SK-N-SH (cell line): ENCODE data around the gene LRRC34. TPM values are rescaled to one million over a fixed set of nuclear protein-coding genes. Genes with fewer than 3 reads are reported as not detected.

Experiments
- CTCF ChIA-PET: fragments of 300-600, 350-600 bp; formaldehyde crosslinking; extraction: SDS; loops from one replicate; lab custom pipeline; 2021; lab: Yijun Ruan, JAX
- POLR2A ChIA-PET: fragments of 350-600 bp; sonication (Branson Sonifier 250); formaldehyde crosslinking; extraction: SDS; loops from one replicate; lab custom pipeline; 2020; ENCODE audit warnings: antibody characterized with exemption, inconsistent platforms; lab: Yijun Ruan, JAX
- DNase-seq: peaks from one replicate; pipeline ENCODE4 v3.0.0; 2012
- H2AFZ ChIP-seq: fragments of 200-600 bp; sonication (generic); 2 replicates; pipeline ENCODE4 v1.8.1; 2016; ENCODE audit warnings: antibody characterized with exemption, mild to moderate bottlenecking, low read depth
- H3F3A ChIP-seq: fragments of 200-600 bp; sonication (generic); replicated peaks from 2 replicates; pipeline ENCODE3; 2016; ENCODE audit warnings: antibody characterized with exemption, mild to moderate bottlenecking; ENCODE audit not compliant: insufficient read depth
- H3K27ac ChIP-seq, 2 experiments: fragments of 200-500 bp in 1 of 2; fragments of 200-600 bp in 1 of 2; sonication (Bioruptor generic) in 1 of 2; sonication (generic), shearing (Covaris generic) in 1 of 2; 2 replicates each; pipeline versions ENCODE4 v1.5.1 to v1.6.1; 2014 to 2016; ENCODE audit warnings: low read depth in 2 of 2, inconsistent platforms in 1 of 2, low read length in 1 of 2, mild to moderate bottlenecking in 1 of 2, mixed read lengths in 1 of 2
- H3K27me3 ChIP-seq: fragments of 200-600 bp; sonication (generic), shearing (Covaris generic); 2 replicates; pipeline ENCODE4 v1.6.1; 2016; ENCODE audit warnings: mixed run types; ENCODE audit not compliant: insufficient read depth
- H3K36me3 ChIP-seq, 2 experiments: fragments of 200-500 bp in 1 of 2; fragments of 200-600 bp in 1 of 2; sonication (Bioruptor generic) in 1 of 2; sonication (generic) in 1 of 2; replicated peaks in 1 of 2; 2 replicates each; pipeline versions ENCODE3 to v1.5.1; 2014 to 2016; ENCODE audit warnings: low read length in 1 of 2, mild to moderate bottlenecking in 1 of 2; ENCODE audit not compliant: insufficient read depth in 2 of 2, control insufficient read depth in 1 of 2
- H3K4me1 ChIP-seq, 2 experiments: fragments of 200-500 bp in 1 of 2; fragments of 200-600 bp in 1 of 2; sonication (Bioruptor generic) in 1 of 2; sonication (generic), shearing (Covaris generic) in 1 of 2; 2 replicates each; pipeline versions ENCODE4 v1.5.1 to v1.6.1; 2014 to 2016; ENCODE audit warnings: low read depth in 1 of 2, low read length in 1 of 2, mixed run types in 1 of 2; ENCODE audit not compliant: insufficient read depth in 2 of 2, control insufficient read depth in 1 of 2
- H3K4me2 ChIP-seq: fragments of 200-600 bp; sonication (generic), shearing (Covaris generic); 2 replicates; pipeline ENCODE4 v1.6.1; 2017; ENCODE audit warnings: mixed run types
- H3K4me3 ChIP-seq, 2 experiments: fragments of 200-500 bp in 1 of 2; fragments of 200-600 bp in 1 of 2; sonication (Bioruptor generic) in 1 of 2; sonication (generic), shearing (Covaris generic) in 1 of 2; 2 replicates each; pipeline versions ENCODE4 v1.5.1 to v1.8.1; 2014 to 2016; ENCODE audit warnings: low read depth in 2 of 2, inconsistent platforms in 1 of 2, low read length in 1 of 2, mild to moderate bottlenecking in 1 of 2, mixed read lengths in 1 of 2, moderate library complexity in 1 of 2
- H3K79me2 ChIP-seq: fragments of 200-600 bp; sonication (generic); 2 replicates; pipeline ENCODE4 v1.8.1; 2017; ENCODE audit warnings: mild to moderate bottlenecking; ENCODE audit not compliant: insufficient read depth
- H3K9ac ChIP-seq: fragments of 200-600 bp; sonication (generic); 2 replicates; pipeline ENCODE4 v1.6.1; 2017; ENCODE audit warnings: mixed run types
- H3K9me2 ChIP-seq: fragments of 200-600 bp; sonication (generic); 2 replicates; pipeline ENCODE4 v1.6.1; 2017; ENCODE audit warnings: mixed run types
- H3K9me3 ChIP-seq: fragments of 200-600 bp; sonication (generic); 2 replicates; pipeline ENCODE4 v1.6.1; 2017; ENCODE audit warnings: mixed run types, mild to moderate bottlenecking, moderate library complexity
- H4K20me1 ChIP-seq: fragments of 200-600 bp; sonication (generic); 2 replicates; pipeline ENCODE4 v1.6.1; 2017; ENCODE audit warnings: mild to moderate bottlenecking, mixed run types; ENCODE audit not compliant: insufficient read depth
- ELF1 ChIP-seq: IDR thresholded peaks from 2 replicates; pipeline ENCODE4 v1.4.0; 2012
- FOXJ3 ChIP-seq: sonication (generic); formaldehyde crosslinking; IDR thresholded peaks from 2 replicates; pipeline ENCODE4 v1.5.1; 2020; ENCODE audit warnings: mild to moderate bottlenecking, missing genetic modification reagents
- NRF1 ChIP-seq: IDR thresholded peaks from 2 replicates; pipeline ENCODE4 v1.6.1; 2012; ENCODE audit warnings: low read depth, mild to moderate bottlenecking, low read length
- RXRA ChIP-seq: IDR thresholded peaks from 2 replicates; pipeline ENCODE4 v1.4.0; 2012; ENCODE audit warnings: low read depth, mild to moderate bottlenecking, borderline replicate concordance
- TEAD4 ChIP-seq: IDR thresholded peaks from 2 replicates; pipeline ENCODE4 v1.4.0; 2012; ENCODE audit warnings: mild to moderate bottlenecking, borderline replicate concordance; ENCODE audit not compliant: insufficient read depth
- WGBS: methylation state at CpG from one replicate; pipeline ENCODE4 v1.1.6; 2017; ENCODE audit warnings: low lambda C conversion rate; 5-methylcytosine and 5-hydroxymethylcytosine counted together
- polyA plus RNA-seq, 3 experiments: library from polyadenylated mRNA; depleted of rRNA; stranded (reverse); fragments of >200 nt; gene quantifications; 2 replicates each; pipeline ENCODE4 v1.2.3, GENCODE V29; 2012
- TF ChIP-seq, protein P1 (sequence below): fragments of 150-350 bp; IDR thresholded peaks from 2 replicates; pipeline ENCODE4 v1.6.1; 2017; ENCODE audit warnings: antibody characterized with exemption, low read length, low read depth, borderline replicate concordance
- TF ChIP-seq, protein P2 (sequence below): IDR thresholded peaks from 2 replicates; pipeline ENCODE4 v1.4.0; 2012; ENCODE audit warnings: low read depth
- TF ChIP-seq, protein P3 (sequence below): IDR thresholded peaks from 2 replicates; pipeline ENCODE4 v1.4.0; 2012; ENCODE audit warnings: low read depth, borderline replicate concordance
- TF ChIP-seq, protein P4 (sequence below): IDR thresholded peaks from 2 replicates; pipeline ENCODE4 v1.6.1; 2012; ENCODE audit warnings: mild to moderate bottlenecking, low read depth, low read length, moderate library complexity
- TF ChIP-seq, protein P5 (sequence below): IDR thresholded peaks from 2 replicates; pipeline ENCODE4; 2012

LRRC34 gene
- polyA plus RNA-seq, 1 of the 3 experiments (the other 2 are of a cell fraction), result 1.6 TPM

GRCh38 chr3:169760479-169760878, 52.2 kb downstream of the LRRC34 start (continued):
- TF ChIP-seq, protein P1, sequence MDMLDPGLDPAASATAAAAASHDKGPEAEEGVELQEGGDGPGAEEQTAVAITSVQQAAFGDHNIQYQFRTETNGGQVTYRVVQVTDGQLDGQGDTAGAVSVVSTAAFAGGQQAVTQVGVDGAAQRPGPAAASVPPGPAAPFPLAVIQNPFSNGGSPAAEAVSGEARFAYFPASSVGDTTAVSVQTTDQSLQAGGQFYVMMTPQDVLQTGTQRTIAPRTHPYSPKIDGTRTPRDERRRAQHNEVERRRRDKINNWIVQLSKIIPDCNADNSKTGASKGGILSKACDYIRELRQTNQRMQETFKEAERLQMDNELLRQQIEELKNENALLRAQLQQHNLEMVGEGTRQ, result no peak
- TF ChIP-seq, protein P2, sequence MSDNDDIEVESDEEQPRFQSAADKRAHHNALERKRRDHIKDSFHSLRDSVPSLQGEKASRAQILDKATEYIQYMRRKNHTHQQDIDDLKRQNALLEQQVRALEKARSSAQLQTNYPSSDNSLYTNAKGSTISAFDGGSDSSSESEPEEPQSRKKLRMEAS, result no peak
- no peak for TF ChIP-seq TEAD4
- TF ChIP-seq, all 33 proteins: peak for 0

GRCh38 chr3:169759256-169759655, 53.4 kb downstream of the LRRC34 start:
- Histone ChIP-seq H3K9me2 (no peaks in the 10 kb centered on the region), H3K36me3 (no peaks in the 10 kb centered on the region), H3K27ac (no peak overlapping the region), H4K20me1 (no peaks in the 10 kb centered on the region), H3K79me2 (no peaks in the 10 kb centered on the region), H3K9ac (no peak overlapping the region), H3K9me3 (no peaks in the 10 kb centered on the region), H3K4me3 (no peak overlapping the region), H3K4me2 (no peak overlapping the region), H3F3A (peaks cover 7% of the 10 kb centered on the region), H2AFZ (no peak overlapping the region), H3K4me1 (peaks cover 0 to 2% of the 10 kb centered on the region in 2 experiments; a peak in 1 of 4 replicates), H3K27me3 (no peaks in the 10 kb centered on the region)
- ChIA-PET POLR2A (no interaction called here), CTCF (no interaction called here)
- 65% methylated on average over 2 of the region's 2 CpGs for WGBS
- no peak for TF ChIP-seq FOXJ3 (CRISPR knock-in tag)
- no peak for TF ChIP-seq NRF1
- TF ChIP-seq, protein P3, sequence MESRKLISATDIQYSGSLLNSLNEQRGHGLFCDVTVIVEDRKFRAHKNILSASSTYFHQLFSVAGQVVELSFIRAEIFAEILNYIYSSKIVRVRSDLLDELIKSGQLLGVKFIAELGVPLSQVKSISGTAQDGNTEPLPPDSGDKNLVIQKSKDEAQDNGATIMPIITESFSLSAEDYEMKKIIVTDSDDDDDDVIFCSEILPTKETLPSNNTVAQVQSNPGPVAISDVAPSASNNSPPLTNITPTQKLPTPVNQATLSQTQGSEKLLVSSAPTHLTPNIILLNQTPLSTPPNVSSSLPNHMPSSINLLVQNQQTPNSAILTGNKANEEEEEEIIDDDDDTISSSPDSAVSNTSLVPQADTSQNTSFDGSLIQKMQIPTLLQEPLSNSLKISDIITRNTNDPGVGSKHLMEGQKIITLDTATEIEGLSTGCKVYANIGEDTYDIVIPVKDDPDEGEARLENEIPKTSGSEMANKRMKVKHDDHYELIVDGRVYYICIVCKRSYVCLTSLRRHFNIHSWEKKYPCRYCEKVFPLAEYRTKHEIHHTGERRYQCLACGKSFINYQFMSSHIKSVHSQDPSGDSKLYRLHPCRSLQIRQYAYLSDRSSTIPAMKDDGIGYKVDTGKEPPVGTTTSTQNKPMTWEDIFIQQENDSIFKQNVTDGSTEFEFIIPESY, result no peak
- TF ChIP-seq, protein P4, sequence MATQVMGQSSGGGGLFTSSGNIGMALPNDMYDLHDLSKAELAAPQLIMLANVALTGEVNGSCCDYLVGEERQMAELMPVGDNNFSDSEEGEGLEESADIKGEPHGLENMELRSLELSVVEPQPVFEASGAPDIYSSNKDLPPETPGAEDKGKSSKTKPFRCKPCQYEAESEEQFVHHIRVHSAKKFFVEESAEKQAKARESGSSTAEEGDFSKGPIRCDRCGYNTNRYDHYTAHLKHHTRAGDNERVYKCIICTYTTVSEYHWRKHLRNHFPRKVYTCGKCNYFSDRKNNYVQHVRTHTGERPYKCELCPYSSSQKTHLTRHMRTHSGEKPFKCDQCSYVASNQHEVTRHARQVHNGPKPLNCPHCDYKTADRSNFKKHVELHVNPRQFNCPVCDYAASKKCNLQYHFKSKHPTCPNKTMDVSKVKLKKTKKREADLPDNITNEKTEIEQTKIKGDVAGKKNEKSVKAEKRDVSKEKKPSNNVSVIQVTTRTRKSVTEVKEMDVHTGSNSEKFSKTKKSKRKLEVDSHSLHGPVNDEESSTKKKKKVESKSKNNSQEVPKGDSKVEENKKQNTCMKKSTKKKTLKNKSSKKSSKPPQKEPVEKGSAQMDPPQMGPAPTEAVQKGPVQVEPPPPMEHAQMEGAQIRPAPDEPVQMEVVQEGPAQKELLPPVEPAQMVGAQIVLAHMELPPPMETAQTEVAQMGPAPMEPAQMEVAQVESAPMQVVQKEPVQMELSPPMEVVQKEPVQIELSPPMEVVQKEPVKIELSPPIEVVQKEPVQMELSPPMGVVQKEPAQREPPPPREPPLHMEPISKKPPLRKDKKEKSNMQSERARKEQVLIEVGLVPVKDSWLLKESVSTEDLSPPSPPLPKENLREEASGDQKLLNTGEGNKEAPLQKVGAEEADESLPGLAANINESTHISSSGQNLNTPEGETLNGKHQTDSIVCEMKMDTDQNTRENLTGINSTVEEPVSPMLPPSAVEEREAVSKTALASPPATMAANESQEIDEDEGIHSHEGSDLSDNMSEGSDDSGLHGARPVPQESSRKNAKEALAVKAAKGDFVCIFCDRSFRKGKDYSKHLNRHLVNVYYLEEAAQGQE, result no peak
- TF ChIP-seq, protein P5, sequence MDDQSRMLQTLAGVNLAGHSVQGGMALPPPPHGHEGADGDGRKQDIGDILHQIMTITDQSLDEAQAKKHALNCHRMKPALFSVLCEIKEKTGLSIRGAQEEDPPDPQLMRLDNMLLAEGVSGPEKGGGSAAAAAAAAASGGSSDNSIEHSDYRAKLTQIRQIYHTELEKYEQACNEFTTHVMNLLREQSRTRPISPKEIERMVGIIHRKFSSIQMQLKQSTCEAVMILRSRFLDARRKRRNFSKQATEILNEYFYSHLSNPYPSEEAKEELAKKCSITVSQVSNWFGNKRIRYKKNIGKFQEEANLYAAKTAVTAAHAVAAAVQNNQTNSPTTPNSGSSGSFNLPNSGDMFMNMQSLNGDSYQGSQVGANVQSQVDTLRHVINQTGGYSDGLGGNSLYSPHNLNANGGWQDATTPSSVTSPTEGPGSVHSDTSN, result no peak
- no peak for TF ChIP-seq ELF1
- no peak for TF ChIP-seq RXRA
- TF ChIP-seq TEAD4, result no peak
- DNase-seq, result no peak
